ENCODE data around the gene MAST1. TPM values are rescaled to one million over a fixed set of nuclear protein-coding genes. Genes with fewer than 3 reads are reported as not detected.
"Not testable (repeated sequence)": the region's sequence is repeated elsewhere in the genome, so short reads cannot be mapped to it uniquely, and the experiment has no call there.

The MAST1 gene
- polyA plus RNA-seq, 2 of the 4 experiments (the other 2 are of a cell fraction), result 1.4 to 2.2 TPM

GRCh38 chr19:12888006-12888603 lies 49.8 kb downstream of the MAST1 start:
- Histone ChIP-seq H3K4me1 (peaks cover 3% of the 10 kb centered on the region; the same call in 1 of the 3 replicates), H3K4me3 (no peak overlapping the region), H3K4me2 (no peak overlapping the region), H3K27ac (no peak overlapping the region), H3K9me3 (peaks cover 9% of the 10 kb centered on the region; the same call in 2 of the 3 replicates)
- CTCF ChIA-PET, result interaction anchor here (0.6 to 0.7 kb wide), 2 partner anchors 27 to 92 kb away, joined by 3 read pairs; no protein-coding TSS in a partner anchor
- no peak for FAIRE-seq
- TF ChIP-seq NFE2L2 (conservative IDR thresholded peaks at IDR 0.05; ENCODE audit: low read length) (no peak), RFX5 (IDR thresholded peaks at IDR 0.05) (no peak), TFCP2L1 (CRISPR knock-in tag; IDR thresholded peaks at IDR 0.05) (no peak)
- DNase-seq (ENCODE audit: low read depth in 1 of 2, low spot score in 1 of 2), result no peak
- POLR2A ChIA-PET, result no interaction called here
- WGBS (ENCODE audit: missing lambda C conversion rate), result 47% methylated on average over 5 of the region's 5 CpGs
- no peak for ATAC-seq

- ChIA-PET CTCF (interaction anchor here (0.8 to 1.5 kb wide), 4 partner anchors 9 to 130 kb away, joined by 3 to 6 read pairs (median 4); partner anchors contain the start of gene DNASE2), POLR2A (interaction anchor here (0.6 to 1.8 kb wide), 3 partner anchors 9 to 54 kb away, joined by 3 to 8 read pairs (median 6); partner anchors contain the start of gene DNASE2)
- not testable (repeated sequence) for FAIRE-seq; H3K9me3 ChIP-seq; H3K4me1 ChIP-seq; DNase-seq (ENCODE audit: low read depth in 1 of 2, low spot score in 1 of 2); H3K27ac ChIP-seq; H3K4me3 ChIP-seq
- WGBS (ENCODE audit: missing lambda C conversion rate), result 50% methylated on average over 10 of the region's 10 CpGs
- 0 out of 6 replicates have a peak, but pooled peaks of 1 of the 2 experiments have one; percentile 1 for ATAC-seq
- H3K4me2 ChIP-seq, result peak overlapping the region; percentile 94
Measured at GRCh38 chr19:12890299-12890786, 52.0 kb downstream of the MAST1 start.

GRCh38 chr19:12890787-12891552 lies 52.7 kb downstream of the MAST1 start, which contains the start of gene GCDH:
Gene GCDH, plus strand, starts transcription at chr19:12891160. Its CDS starts 145 bp downstream, at chr19:12891305.
- WGBS (ENCODE audit: missing lambda C conversion rate), result 3% methylated on average over 36 of the region's 49 CpGs
- ChIA-PET POLR2A (interaction anchor here (0.6 to 1.8 kb wide), 5 partner anchors 9 to 54 kb away, joined by 3 to 8 read pairs (median 3); partner anchors contain the start of genes DNASE2, FARSA and SYCE2), CTCF (interaction anchor here (0.6 to 1.5 kb wide), 5 partner anchors 9 to 1596 kb away, joined by 3 to 6 read pairs (median 4); partner anchors contain the start of gene DNASE2)
- Histone ChIP-seq H3K4me2 (peak within 1 kb of the TSS; percentile 94), H3K4me1 (peaks cover 3% of the 10 kb centered on the region; the same call in 1 of the 3 replicates), H3K27ac (peak within 1 kb of the TSS; percentile 49 to 79; a peak in 4 of 6 replicates), H3K9me3 (no peaks in the 10 kb centered on the region), H3K4me3 (peak within 1 kb of the TSS; percentile 93)
- DNase-seq (ENCODE audit: low read depth in 1 of 2, low spot score in 1 of 2) (peak; percentile 93 to 97), ATAC-seq (peak; percentile 97), FAIRE-seq (no peak)
- TF ChIP-seq TFCP2L1 (CRISPR knock-in tag; IDR thresholded peaks at IDR 0.05) (no peak), BCL3 (IDR thresholded peaks at IDR 0.05) (no peak), FOSB (CRISPR knock-in tag; IDR thresholded peaks at IDR 0.05) (no peak), CBX2 (IDR thresholded peaks at IDR 0.05; ENCODE audit: borderline replicate concordance, low read depth) (no peak), TP53 (CRISPR knock-in tag; IDR thresholded peaks at IDR 0.05) (no peak), KDM5A (IDR thresholded peaks at IDR 0.05) (peak; percentile 79), MAX (IDR thresholded peaks at IDR 0.05) (peak; percentile 82), ZC3H11A (IDR thresholded peaks at IDR 0.05) (no peak), JUN (IDR thresholded peaks at IDR 0.05) (peak; percentile 43 to 80; a peak in 4 of 5 replicates), REST (IDR thresholded peaks at IDR 0.05) (no peak), EHF (CRISPR knock-in tag; IDR thresholded peaks at IDR 0.05) (no peak), E2F6 (IDR thresholded peaks at IDR 0.05; ENCODE audit: borderline replicate concordance, low read depth) (peak; percentile 79), RNF2 (IDR thresholded peaks at IDR 0.05; ENCODE audit: borderline replicate concordance, low read depth) (no peak), ZFP36 (IDR thresholded peaks at IDR 0.05; ENCODE audit: borderline replicate concordance, partially characterized antibody) (no peak), MAZ (IDR thresholded peaks at IDR 0.05; ENCODE audit: borderline replicate concordance, low read depth, low read length) (peak; percentile 83; the same call in 1 of the 2 replicates), POLR2A (IDR thresholded peaks at IDR 0.05; ENCODE audit: low read length) (peak; percentile 46), EP300 (IDR thresholded peaks at IDR 0.05) (no peak), JUNB (IDR thresholded peaks at IDR 0.05) (no peak), GATA3 (IDR thresholded peaks at IDR 0.05; ENCODE audit: borderline replicate concordance) (no peak), USF2 (IDR thresholded peaks at IDR 0.05) (no peak), PHF8 (IDR thresholded peaks at IDR 0.05; ENCODE audit: borderline replicate concordance, low read depth) (peak; percentile 45; the same call in 1 of the 2 replicates), HES2 (IDR thresholded peaks at IDR 0.05) (no peak)

Data from A549 (cell line).